Measurements from ENCODE around the gene SRGAP2C.
"Not testable (repeated sequence)": the region's sequence is repeated elsewhere in the genome, so short reads cannot be mapped to it uniquely, and the experiment has no call there.

DNA sequence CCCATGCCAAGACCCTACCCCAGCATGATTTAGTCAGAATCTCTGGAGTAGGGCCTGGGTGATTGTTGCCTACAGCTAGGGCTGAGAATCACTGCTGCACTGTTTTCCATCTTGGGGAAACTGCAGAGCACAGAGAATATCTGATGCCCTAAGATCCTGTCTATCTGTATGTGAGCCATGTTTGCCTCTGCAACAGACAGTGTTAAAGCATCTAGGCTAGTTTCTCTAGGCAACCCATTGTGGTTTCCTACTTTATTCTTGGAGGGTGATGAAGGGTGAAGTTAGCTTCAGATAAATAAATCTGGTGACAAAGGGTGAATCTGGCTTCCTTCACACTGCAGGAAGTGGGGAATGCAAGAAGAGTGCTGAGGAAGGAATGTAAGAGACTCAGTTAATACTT lies 147.4 kb downstream of the SRGAP2C start:
- TF ChIP-seq CTCF (IDR thresholded peaks at IDR 0.05; ENCODE audit: insufficient read depth, low read depth, low read length); EZH2 (IDR thresholded peaks at IDR 0.05; ENCODE audit: insufficient read depth, low read length): not testable (repeated sequence)
